ENCODE results near the gene GATAD1. TPM values are rescaled to one million over a fixed set of nuclear protein-coding genes. Genes with fewer than 3 reads are reported as not detected.
"Not testable (repeated sequence)": the region's sequence is repeated elsewhere in the genome, so short reads cannot be mapped to it uniquely, and the experiment has no call there.

GATAD1 gene
- polyA plus RNA-seq, 1 donor: 68.7 TPM

DNA sequence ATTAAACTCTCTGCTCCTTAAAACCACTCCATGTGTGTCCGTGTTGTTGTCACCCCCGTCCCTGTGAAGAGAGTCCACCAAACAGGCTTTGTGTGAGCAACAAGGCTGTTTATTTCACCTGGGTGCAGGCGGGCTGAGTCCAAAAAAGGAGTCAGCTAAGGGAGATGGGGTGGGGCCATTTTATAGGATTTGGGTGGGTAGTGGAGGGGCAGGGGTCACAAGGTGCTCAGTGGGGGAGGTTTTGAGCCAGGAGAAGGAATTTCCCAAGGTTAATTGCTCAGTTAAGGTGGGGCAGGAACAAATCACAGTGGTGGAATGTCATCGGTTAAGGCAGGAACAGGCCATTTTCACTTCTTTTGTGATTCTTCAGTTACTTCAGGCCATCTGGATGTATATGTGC lies 31.9 kb downstream of the GATAD1 start:
- DNase-seq: not testable (repeated sequence)

DNA sequence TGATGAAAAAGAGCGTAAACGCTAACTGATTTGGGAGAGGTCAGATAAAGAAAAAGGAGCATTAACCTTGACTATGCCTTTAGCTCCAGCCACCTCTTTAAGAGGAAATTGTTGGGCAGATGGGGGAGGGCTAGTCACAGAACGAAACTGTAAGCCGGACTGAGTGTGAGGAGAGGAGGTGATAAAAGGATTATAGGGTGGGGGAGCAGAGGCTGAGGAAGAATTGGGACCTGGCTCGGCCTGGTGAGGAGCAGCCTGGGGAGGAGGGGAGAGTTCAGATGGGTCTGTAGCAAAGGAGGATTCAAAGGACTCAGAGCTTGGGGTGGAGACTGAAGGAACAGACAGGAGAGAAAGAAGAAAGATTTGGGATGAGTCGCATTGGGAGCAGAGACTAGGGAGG lies 36.3 kb downstream of the GATAD1 start:
- DNase-seq: not testable (repeated sequence)

DNA sequence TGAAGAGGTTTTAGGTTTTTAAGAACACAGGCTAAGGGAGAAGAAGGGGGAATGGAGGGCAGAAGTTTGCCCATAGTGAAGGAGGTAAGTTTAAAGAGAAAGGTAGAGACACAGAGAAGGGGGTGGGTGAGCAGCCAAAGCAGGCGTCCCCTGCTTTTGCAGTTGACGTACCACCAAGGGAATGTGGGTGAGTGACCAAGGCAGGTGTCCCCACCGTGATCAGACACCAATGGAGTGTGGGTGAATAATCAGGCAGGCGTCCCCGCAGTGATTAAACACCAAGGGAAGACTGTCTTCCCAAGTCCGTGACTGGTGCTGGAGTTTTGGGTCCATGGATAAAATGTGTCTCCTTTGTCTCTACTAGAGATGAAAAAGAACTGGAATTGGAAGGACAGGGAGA lies 36.9 kb downstream of the GATAD1 start:
- DNase-seq: not testable (repeated sequence)

DNA sequence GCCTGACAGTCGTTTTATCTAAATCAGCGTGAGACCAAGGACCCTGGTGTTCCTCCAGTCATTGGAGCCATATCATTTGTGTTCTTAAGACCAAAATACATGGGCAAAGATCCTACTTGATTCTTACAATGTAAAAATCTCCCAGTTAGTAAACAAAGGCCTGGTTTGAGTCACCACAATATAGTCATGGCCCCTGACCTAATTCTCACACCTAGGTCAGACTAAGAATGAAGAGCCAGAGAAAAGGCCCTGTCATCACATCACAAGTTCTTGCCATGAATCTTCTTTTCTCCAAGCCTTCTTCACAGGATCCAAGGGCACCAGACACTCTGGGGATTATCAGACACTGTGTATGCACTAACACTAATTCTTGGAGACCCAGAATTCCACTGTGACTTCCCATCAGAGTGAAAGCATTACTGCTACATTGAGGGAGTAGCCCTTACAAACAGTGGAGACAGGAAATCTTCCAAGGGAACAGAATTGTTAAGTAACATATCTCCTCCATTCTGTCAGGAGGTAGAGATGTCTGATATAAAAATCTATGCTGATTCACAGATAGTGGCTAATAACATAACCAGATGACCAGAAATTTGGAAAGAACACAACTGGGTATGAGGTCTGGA lies 38.1 kb downstream of the GATAD1 start:
- no peak for DNase-seq

DNA sequence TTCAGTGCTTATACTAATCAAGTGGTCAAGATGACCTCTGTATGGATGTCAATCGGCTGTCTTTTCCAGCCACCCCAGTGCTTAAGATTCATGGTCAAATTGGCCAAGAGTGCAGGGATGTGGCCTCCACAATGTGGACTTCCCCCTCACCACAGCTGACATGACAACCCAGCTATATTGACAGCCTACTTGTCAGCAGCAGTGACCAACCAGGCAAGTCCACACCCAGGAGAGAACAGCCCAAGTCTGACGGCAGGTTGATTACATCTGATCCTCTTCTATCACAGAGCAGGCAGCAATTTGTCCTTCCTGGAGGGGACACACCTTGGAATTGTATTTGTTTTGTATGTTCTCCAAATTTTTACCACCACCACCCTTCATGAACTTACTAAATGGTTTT lies 38.7 kb downstream of the GATAD1 start:
- no peak for DNase-seq

DNA sequence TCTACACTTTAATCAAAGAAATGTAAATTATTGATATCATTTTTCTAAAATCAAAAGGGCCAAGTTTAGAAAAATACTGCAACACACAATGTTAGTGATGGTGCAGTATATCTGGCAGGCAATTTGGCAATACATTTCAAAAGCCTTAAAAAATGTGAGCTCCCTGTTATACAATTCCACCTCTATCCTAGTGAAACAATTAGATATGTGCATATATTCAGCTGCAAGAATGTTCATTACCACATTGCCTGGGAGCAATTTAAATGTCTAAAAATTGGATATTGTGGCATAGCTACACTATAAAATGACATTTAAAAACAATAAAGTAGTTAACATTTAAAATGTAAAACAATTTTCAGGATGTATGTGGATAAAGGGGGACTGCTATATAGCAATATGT lies 40.5 kb downstream of the GATAD1 start:
- DNase-seq: no peak

DNA sequence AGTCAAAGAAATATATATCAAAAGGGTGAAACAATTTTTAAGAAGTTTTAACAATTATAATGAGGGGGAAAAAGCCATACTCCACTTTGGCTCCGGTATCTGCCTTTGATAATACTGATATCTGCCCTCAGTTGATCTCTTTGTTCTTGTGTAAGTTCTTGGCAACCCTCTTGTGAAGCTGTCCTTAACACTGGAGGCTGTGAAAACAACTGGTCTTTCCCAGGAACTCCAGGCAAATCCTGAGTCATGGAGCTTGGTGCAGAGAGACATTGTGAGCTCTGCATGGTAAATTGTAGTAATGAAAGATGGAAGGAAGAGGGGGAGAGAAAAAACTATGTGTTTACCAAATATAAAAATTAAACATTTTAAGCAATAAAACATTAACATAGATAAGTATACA lies 42.4 kb downstream of the GATAD1 start:
- DNase-seq: no peak

DNA sequence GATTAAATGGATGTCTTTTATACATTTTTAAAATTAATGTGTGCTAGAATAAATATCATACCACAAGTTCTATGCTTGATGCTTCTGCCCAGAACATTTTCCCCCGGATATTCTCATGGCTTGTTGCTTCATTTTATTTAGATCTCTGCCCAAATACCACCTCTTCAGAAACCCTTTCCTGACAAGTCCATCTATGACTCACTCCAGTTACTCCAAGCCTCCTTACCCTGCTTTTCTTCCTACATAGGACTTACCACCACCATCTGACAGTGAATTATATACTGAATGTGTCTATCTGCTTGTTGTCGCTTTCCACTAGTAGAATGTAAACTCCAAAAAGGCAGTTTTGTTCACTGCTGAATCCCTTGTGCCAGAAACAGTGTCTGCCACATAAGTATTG lies 49.6 kb downstream of the GATAD1 start:
- no peak for DNase-seq

DNA sequence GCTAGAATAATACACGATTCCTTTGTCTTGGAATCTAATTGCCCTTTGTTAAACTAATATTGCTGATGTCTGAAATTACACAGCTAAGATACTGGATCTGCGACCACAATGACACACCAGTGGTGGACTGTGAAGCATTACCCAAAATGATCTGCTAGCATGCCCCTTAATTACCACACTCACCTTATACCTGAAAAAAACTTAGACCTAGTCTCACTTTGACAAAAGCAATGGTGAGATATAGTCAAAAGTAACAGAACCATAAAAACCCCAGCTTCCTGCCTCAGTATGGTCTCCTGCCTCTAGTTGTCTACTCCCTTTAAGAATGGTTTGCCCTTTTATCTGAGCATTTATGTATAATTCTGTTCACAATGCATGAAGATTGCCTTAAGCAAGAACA lies 51.3 kb downstream of the GATAD1 start:
- no peak for DNase-seq

DNA sequence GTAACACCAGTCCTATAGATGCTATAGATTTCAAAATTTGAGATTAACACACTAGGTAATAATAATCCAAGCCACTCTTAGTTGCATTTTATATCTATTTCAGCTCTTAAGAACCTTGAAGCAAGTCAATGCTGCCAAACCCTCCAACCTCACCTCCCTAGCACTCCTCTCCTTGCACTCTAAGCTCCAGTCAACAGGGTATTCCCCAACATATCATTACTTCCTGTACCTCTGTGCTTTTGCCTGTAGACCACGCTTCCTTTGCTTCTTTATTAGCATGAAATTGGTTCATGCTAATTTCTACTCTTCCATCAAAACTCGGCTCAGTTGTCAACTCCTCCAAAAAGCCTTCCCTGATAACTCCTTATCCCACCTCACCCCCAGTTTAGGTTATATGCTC lies 56.5 kb downstream of the GATAD1 start:
- no peak for DNase-seq

DNA sequence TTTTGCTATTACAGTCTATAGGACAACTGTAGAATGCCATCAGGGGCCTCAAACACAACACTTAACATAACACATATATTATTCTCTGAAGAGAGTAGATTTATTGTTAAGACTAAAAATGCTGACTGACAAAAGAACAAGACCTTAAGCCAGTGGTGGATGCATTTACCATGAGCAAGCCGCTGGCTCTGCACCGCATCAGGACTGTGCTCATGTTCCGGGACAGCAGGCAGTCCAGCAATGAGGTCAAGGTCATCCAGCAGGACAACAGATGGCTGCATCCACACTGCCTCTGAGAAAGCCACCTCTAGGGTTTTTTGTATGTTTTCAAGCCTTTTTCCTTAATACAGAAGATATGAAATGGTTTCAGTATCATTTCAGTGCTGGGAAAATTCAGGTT lies 57.3 kb downstream of the GATAD1 start:
- no peak for DNase-seq

DNA sequence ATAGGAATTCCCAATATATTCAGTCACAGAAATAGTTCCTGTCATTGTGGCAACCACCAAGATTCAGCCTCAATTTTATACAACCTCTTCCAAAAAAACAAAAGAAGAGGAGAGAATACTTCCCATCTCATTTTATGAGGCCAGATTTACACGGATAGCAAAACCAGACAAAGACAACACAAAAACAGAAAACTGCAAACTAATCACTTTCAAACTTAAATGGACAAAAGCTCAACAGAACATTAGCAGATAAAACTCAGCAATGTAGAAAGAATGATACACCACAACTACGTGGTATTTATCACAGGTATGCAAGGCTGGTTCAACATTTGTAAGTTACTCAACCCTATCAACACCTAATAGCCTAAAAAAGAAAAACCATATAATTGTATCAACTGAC lies 59.1 kb downstream of the GATAD1 start:
- no peak for DNase-seq

DNA sequence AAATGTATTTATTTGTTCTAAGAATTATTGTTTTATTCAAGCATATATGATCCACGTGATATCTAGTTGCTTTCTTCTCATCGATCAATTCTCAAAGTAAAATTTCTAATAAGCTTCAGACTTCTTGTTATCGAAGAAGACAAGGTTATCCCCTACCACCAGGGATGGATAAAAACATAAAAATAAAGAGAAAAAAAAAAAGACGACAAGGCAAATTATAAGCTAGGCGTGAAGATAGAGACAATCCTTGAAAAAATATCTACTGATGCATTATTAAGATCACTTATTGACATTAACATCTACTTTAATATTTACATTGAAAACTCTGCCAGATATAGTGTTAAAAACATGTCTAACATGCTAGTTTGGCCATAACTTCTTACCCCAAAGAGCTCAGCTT lies 61.7 kb downstream of the GATAD1 start:
- no peak for DNase-seq

Other genes with a start within 250 kb of the GATAD1 start
- gene KRIT1, start 201.6 kb upstream of the GATAD1 start, polyA plus RNA-seq (ENCODE audit: insufficient read length): 57.8 TPM
- gene ANKIB1, start 201.5 kb upstream of the GATAD1 start, polyA plus RNA-seq (ENCODE audit: insufficient read length): 58.9 TPM
- gene ERVW-1, start 30.5 kb downstream of the GATAD1 start, polyA plus RNA-seq (ENCODE audit: insufficient read length): 2.7 TPM
- gene PEX1, start 81.0 kb downstream of the GATAD1 start, polyA plus RNA-seq (ENCODE audit: insufficient read length): 66.7 TPM
- gene RBM48, start 81.3 kb downstream of the GATAD1 start, polyA plus RNA-seq (ENCODE audit: insufficient read length): 20.3 TPM
- gene FAM133B, start 142.9 kb downstream of the GATAD1 start, polyA plus RNA-seq (ENCODE audit: insufficient read length): 58.3 TPM

Data from left kidney (tissue), 2 donors.